Measurements from ENCODE around the gene BCL2L12.
"Not testable (repeated sequence)": the region's sequence is repeated elsewhere in the genome, so short reads cannot be mapped to it uniquely, and the experiment has no call there.

BCL2L12 gene

GRCh38 chr19:49696115-49696514 lies 30.4 kb downstream of the BCL2L12 start:
- H3K4me3 Mint-ChIP-seq: no peak overlapping the region
- no peaks in the 10 kb centered on the region for H3K9me3 Mint-ChIP-seq
- no peak overlapping the region for H3K27ac Mint-ChIP-seq
- H3K36me3 Mint-ChIP-seq (ENCODE audit: low read depth): no peaks in the 10 kb centered on the region
- H3K4me1 Mint-ChIP-seq (ENCODE audit: low read depth): peaks cover 3% of the 10 kb centered on the region
- H3K27me3 Mint-ChIP-seq: peaks cover 12% of the 10 kb centered on the region

GRCh38 chr19:49696865-49697264 lies 31.1 kb downstream of the BCL2L12 start:
- H3K27ac Mint-ChIP-seq: no peak overlapping the region
- no peaks in the 10 kb centered on the region for H3K36me3 Mint-ChIP-seq (ENCODE audit: low read depth)
- no peaks in the 10 kb centered on the region for H3K4me1 Mint-ChIP-seq (ENCODE audit: low read depth)
- peaks cover 12% of the 10 kb centered on the region for H3K27me3 Mint-ChIP-seq
- H3K4me3 Mint-ChIP-seq: no peak overlapping the region
- H3K9me3 Mint-ChIP-seq: no peaks in the 10 kb centered on the region

- no peak overlapping the region for H3K27ac Mint-ChIP-seq
- no peaks in the 10 kb centered on the region for H3K4me1 Mint-ChIP-seq (ENCODE audit: low read depth)
- H3K27me3 Mint-ChIP-seq: no peaks in the 10 kb centered on the region
- H3K9me3 Mint-ChIP-seq: no peaks in the 10 kb centered on the region
- H3K4me3 Mint-ChIP-seq: no peak overlapping the region
- H3K36me3 Mint-ChIP-seq (ENCODE audit: low read depth): no peaks in the 10 kb centered on the region
Measured at GRCh38 chr19:49699364-49699763, 33.6 kb downstream of the BCL2L12 start.

- no peaks in the 10 kb centered on the region for H3K9me3 Mint-ChIP-seq
- no peak overlapping the region for H3K27ac Mint-ChIP-seq
- no peaks in the 10 kb centered on the region for H3K4me1 Mint-ChIP-seq (ENCODE audit: low read depth)
- no peaks in the 10 kb centered on the region for H3K27me3 Mint-ChIP-seq
- no peaks in the 10 kb centered on the region for H3K36me3 Mint-ChIP-seq (ENCODE audit: low read depth)
- no peak overlapping the region for H3K4me3 Mint-ChIP-seq
Measured at GRCh38 chr19:49700563-49700962, 34.8 kb downstream of the BCL2L12 start.

- no peaks in the 10 kb centered on the region for H3K36me3 Mint-ChIP-seq (ENCODE audit: low read depth)
- H3K4me1 Mint-ChIP-seq (ENCODE audit: low read depth): no peaks in the 10 kb centered on the region
- H3K9me3 Mint-ChIP-seq: no peaks in the 10 kb centered on the region
- H3K27ac Mint-ChIP-seq: no peak overlapping the region
- no peak overlapping the region for H3K4me3 Mint-ChIP-seq
- H3K27me3 Mint-ChIP-seq: no peaks in the 10 kb centered on the region
Measured at GRCh38 chr19:49701271-49701786, 35.6 kb downstream of the BCL2L12 start.

GRCh38 chr19:49704888-49705642 lies 39.3 kb downstream of the BCL2L12 start:
- H3K9me3 Mint-ChIP-seq: no peaks in the 10 kb centered on the region
- H3K4me3 Mint-ChIP-seq: no peak overlapping the region
- H3K36me3 Mint-ChIP-seq (ENCODE audit: low read depth): no peaks in the 10 kb centered on the region
- H3K27ac Mint-ChIP-seq: no peak overlapping the region
- H3K27me3 Mint-ChIP-seq: no peaks in the 10 kb centered on the region
- no peaks in the 10 kb centered on the region for H3K4me1 Mint-ChIP-seq (ENCODE audit: low read depth)

GRCh38 chr19:49705919-49706318 lies 40.2 kb downstream of the BCL2L12 start:
- Mint-ChIP-seq H3K36me3 (ENCODE audit: low read depth) (no peaks in the 10 kb centered on the region), H3K4me3 (no peak overlapping the region), H3K4me1 (ENCODE audit: low read depth) (no peaks in the 10 kb centered on the region), H3K9me3 (no peaks in the 10 kb centered on the region), H3K27ac (no peak overlapping the region), H3K27me3 (no peaks in the 10 kb centered on the region)

- no peaks in the 10 kb centered on the region for H3K36me3 Mint-ChIP-seq (ENCODE audit: low read depth)
- H3K4me1 Mint-ChIP-seq (ENCODE audit: low read depth): no peaks in the 10 kb centered on the region
- no peak overlapping the region for H3K4me3 Mint-ChIP-seq
- H3K9me3 Mint-ChIP-seq: no peaks in the 10 kb centered on the region
- no peaks in the 10 kb centered on the region for H3K27me3 Mint-ChIP-seq
- no peak overlapping the region for H3K27ac Mint-ChIP-seq
Measured at GRCh38 chr19:49710372-49710951, 44.7 kb downstream of the BCL2L12 start.

GRCh38 chr19:49712397-49712859 lies 46.7 kb downstream of the BCL2L12 start:
- Mint-ChIP-seq H3K36me3 (ENCODE audit: low read depth) (no peaks in the 10 kb centered on the region), H3K27ac (no peak overlapping the region)

GRCh38 chr19:49713236-49713845 lies 47.6 kb downstream of the BCL2L12 start:
- H3K27ac Mint-ChIP-seq: no peak overlapping the region
- H3K9me3 Mint-ChIP-seq: no peaks in the 10 kb centered on the region
- no peak overlapping the region for H3K4me3 Mint-ChIP-seq
- H3K36me3 Mint-ChIP-seq (ENCODE audit: low read depth): no peaks in the 10 kb centered on the region
- H3K27me3 Mint-ChIP-seq: no peaks in the 10 kb centered on the region
- H3K4me1 Mint-ChIP-seq (ENCODE audit: low read depth): peaks cover 9% of the 10 kb centered on the region

More at GRCh38 chr19:49712397-49712859, 46.7 kb downstream of the BCL2L12 start:
- peaks cover 5% of the 10 kb centered on the region for H3K4me1 Mint-ChIP-seq (ENCODE audit: low read depth)
- H3K4me3 Mint-ChIP-seq: no peak overlapping the region
- H3K9me3 Mint-ChIP-seq: no peaks in the 10 kb centered on the region
- H3K27me3 Mint-ChIP-seq: no peaks in the 10 kb centered on the region

- H3K4me3 Mint-ChIP-seq: no peak overlapping the region
- H3K36me3 Mint-ChIP-seq (ENCODE audit: low read depth): no peaks in the 10 kb centered on the region
- H3K9me3 Mint-ChIP-seq: no peaks in the 10 kb centered on the region
- no peaks in the 10 kb centered on the region for H3K27me3 Mint-ChIP-seq
- peaks cover 14% of the 10 kb centered on the region for H3K4me1 Mint-ChIP-seq (ENCODE audit: low read depth)
- no peak overlapping the region for H3K27ac Mint-ChIP-seq
Measured at GRCh38 chr19:49716154-49716553, 50.4 kb downstream of the BCL2L12 start.

- no peaks in the 10 kb centered on the region for H3K36me3 Mint-ChIP-seq (ENCODE audit: low read depth)
- H3K9me3 Mint-ChIP-seq: no peaks in the 10 kb centered on the region
- H3K27me3 Mint-ChIP-seq: no peaks in the 10 kb centered on the region
- H3K4me1 Mint-ChIP-seq (ENCODE audit: low read depth): peaks cover 14% of the 10 kb centered on the region
- peak overlapping the region; percentile 90 for H3K4me3 Mint-ChIP-seq
- H3K27ac Mint-ChIP-seq: no peak overlapping the region
Measured at GRCh38 chr19:49718511-49718910, 52.8 kb downstream of the BCL2L12 start.

- Mint-ChIP-seq H3K9me3 (no peaks in the 10 kb centered on the region), H3K36me3 (ENCODE audit: low read depth) (no peaks in the 10 kb centered on the region), H3K4me1 (ENCODE audit: low read depth) (peaks cover 14% of the 10 kb centered on the region), H3K4me3 (no peak overlapping the region), H3K27me3 (no peaks in the 10 kb centered on the region), H3K27ac (no peak overlapping the region)
Measured at GRCh38 chr19:49718991-49719390, 53.3 kb downstream of the BCL2L12 start.

- peaks cover 14% of the 10 kb centered on the region for H3K4me1 Mint-ChIP-seq (ENCODE audit: low read depth)
- not testable (repeated sequence) for H3K36me3 Mint-ChIP-seq (ENCODE audit: low read depth); H3K9me3 Mint-ChIP-seq; H3K4me3 Mint-ChIP-seq; H3K27ac Mint-ChIP-seq; H3K27me3 Mint-ChIP-seq
Measured at GRCh38 chr19:49719420-49719819, 53.7 kb downstream of the BCL2L12 start.

All from stimulated activated naive CD8-positive, alpha-beta T cell treated with anti-CD3 and anti-CD28 coated beads, Interleukin-15, Interleukin-2, amounts not matched to agents 100 ng/mL and 50 ng/mL, for 24 hours (primary cell).